Right hindlimb (tissue), 1 donor: ENCODE results near the gene L3MBTL4.

Experiments used
- DNase-seq: peaks from one replicate; pipeline ENCODE4 v3.0.0-alpha.2; 2018

Gene L3MBTL4

GRCh38 chr18:6018671-6019070 lies 396.0 kb downstream of the L3MBTL4 start:
- DNase-seq = no peak

- DNase-seq = no peak
Measured at GRCh38 chr18:6017171-6017570, 397.5 kb downstream of the L3MBTL4 start.

GRCh38 chr18:6015364-6015763 lies 399.3 kb downstream of the L3MBTL4 start:
- no peak for DNase-seq

GRCh38 chr18:6013171-6013810 lies 401.4 kb downstream of the L3MBTL4 start:
- no peak for DNase-seq

GRCh38 chr18:6010921-6011320 lies 403.8 kb downstream of the L3MBTL4 start:
- no peak for DNase-seq

GRCh38 chr18:6010284-6010683 lies 404.4 kb downstream of the L3MBTL4 start:
- no peak for DNase-seq

- no peak for DNase-seq
Measured at GRCh38 chr18:6009756-6010155, 405.0 kb downstream of the L3MBTL4 start.

- DNase-seq = no peak
Measured at GRCh38 chr18:6004683-6005082, 410.0 kb downstream of the L3MBTL4 start.

- DNase-seq = no peak
Measured at GRCh38 chr18:6004119-6004518, 410.6 kb downstream of the L3MBTL4 start.

GRCh38 chr18:6001867-6002266 lies 412.8 kb downstream of the L3MBTL4 start:
- no peak for DNase-seq

- no peak for DNase-seq
Measured at GRCh38 chr18:5998907-5999306, 415.8 kb downstream of the L3MBTL4 start.

- no peak for DNase-seq
Measured at GRCh38 chr18:5998166-5998881, 416.4 kb downstream of the L3MBTL4 start.

- DNase-seq = no peak
Measured at GRCh38 chr18:5997361-5997760, 417.4 kb downstream of the L3MBTL4 start.

GRCh38 chr18:5995626-5996025 lies 419.1 kb downstream of the L3MBTL4 start:
- no peak for DNase-seq

- no peak for DNase-seq
Measured at GRCh38 chr18:5993938-5994337, 420.8 kb downstream of the L3MBTL4 start.

GRCh38 chr18:5992381-5992780 lies 422.3 kb downstream of the L3MBTL4 start:
- no peak for DNase-seq

GRCh38 chr18:5987249-5987648 lies 427.5 kb downstream of the L3MBTL4 start:
- DNase-seq = no peak

- no peak for DNase-seq
Measured at GRCh38 chr18:5986257-5986931, 428.3 kb downstream of the L3MBTL4 start.

- no peak for DNase-seq
Measured at GRCh38 chr18:5984245-5984644, 430.5 kb downstream of the L3MBTL4 start.

GRCh38 chr18:5983488-5983887 lies 431.2 kb downstream of the L3MBTL4 start:
- no peak for DNase-seq

GRCh38 chr18:5982332-5982731 lies 432.4 kb downstream of the L3MBTL4 start:
- DNase-seq = no peak

GRCh38 chr18:5980721-5981120 lies 434.0 kb downstream of the L3MBTL4 start:
- DNase-seq = no peak

GRCh38 chr18:5979971-5980457 lies 434.7 kb downstream of the L3MBTL4 start:
- DNase-seq = no peak
